ENCODE measurements around the gene TTLL3.

The TTLL3 gene

DNA sequence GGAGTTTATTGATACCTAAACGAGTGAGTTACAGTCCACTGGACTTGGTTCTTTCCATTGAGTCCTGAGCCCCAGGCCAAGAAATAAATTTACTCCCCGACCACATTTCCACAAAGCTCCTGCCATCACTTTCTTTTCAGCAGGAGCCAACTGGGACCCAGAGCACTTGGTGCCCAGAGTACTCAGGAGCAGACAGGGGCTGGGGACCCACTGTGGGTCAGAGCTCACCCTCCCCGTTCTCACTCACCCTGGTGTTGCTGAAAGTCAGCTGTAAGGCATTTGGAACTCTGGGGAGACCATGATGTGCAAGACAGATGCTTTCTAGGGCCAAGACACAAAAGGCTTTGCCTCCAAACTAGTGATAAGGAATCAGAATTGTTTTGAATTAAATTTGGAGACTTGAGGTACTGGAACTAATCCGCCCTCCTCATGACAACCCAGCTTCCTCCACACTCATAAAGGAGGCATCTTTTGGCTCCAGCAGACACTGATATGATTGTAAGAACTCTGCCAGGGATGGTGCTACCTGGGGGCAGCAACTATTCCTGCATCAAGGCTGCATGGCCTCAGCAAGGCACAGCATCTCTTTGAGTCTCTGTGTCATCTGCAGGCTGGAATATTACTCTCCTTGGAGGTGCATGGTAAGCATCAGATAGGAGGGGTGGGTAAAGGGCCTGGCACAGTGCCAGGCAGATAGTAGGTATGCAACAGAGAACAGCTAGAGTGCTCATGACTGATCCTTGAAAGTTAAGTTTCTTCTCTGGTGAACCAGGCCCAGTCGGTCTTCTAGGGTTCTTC, 33.0 kb upstream of the TTLL3 start:
- no peak overlapping the region for H3K4me3 ChIP-seq (ENCODE audit: low read length)
- peaks cover 20% of the 10 kb centered on the region for H3K36me3 ChIP-seq (ENCODE audit: insufficient read depth, low read length)
- H3K9me3 ChIP-seq (ENCODE audit: low read length): no peaks in the 10 kb centered on the region
- H2AFZ ChIP-seq (ENCODE audit: low read depth, low read length): no peak overlapping the region
- H3K4me1 ChIP-seq (ENCODE audit: insufficient read depth, low read length): no peaks in the 10 kb centered on the region
- H3K27me3 ChIP-seq (ENCODE audit: insufficient read depth, low read length): no peaks in the 10 kb centered on the region

GRCh38 chr3:9777694-9778021, 32.4 kb upstream of the TTLL3 start:
- peaks cover 25% of the 10 kb centered on the region for H3K36me3 ChIP-seq (ENCODE audit: insufficient read depth, low read length)
- H2AFZ ChIP-seq (ENCODE audit: low read depth, low read length): no peak overlapping the region
- no peaks in the 10 kb centered on the region for H3K27me3 ChIP-seq (ENCODE audit: insufficient read depth, low read length)
- H3K9me3 ChIP-seq (ENCODE audit: low read length): no peaks in the 10 kb centered on the region
- H3K4me3 ChIP-seq (ENCODE audit: low read length): no peak overlapping the region
- H3K4me1 ChIP-seq (ENCODE audit: insufficient read depth, low read length): no peaks in the 10 kb centered on the region

DNA sequence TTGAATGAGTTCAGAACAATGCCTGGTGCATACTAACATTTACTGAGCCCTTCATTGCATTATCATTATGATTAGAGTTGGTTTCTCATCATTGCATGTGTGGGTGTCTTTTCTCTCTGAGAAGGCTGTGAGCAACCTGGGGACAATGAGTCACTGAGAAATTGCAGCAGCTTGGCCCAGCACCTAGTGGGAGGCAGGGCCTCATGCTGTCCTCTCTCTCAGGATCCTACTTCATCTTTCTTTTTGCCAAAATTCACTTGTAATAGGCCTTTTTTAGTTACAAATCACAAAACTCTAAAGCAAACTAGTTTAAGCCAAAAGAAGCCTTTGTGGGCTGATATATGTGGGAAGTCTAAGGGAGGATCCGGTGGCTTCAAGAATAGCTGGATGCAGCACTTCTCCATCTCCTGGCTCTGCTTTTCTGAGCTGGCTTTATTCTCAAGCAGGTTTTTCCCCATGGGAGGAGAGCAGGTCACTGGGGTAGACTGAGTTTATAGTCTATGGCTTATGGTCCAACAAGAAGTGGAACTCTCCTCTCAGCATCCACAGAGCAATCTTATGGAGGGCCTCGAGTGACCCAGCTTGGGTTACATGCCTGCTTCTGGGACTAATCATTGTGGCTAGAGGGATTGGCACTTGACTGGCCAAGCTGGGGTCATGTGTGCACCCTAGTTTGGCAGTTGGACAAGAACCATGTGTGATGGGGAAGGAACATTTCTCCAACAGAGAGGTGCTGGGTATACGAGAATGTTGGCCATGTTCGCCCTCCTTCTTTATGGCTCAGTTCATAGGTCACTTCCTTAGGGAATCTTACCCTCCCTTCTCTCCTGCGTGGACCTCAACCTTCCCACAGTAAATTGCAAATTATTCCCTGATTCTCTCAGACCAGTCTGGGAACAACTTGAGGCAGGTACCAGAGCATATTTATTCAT, 31.7 kb upstream of the TTLL3 start:
- Histone ChIP-seq H3K4me3 (ENCODE audit: low read length) (no peak overlapping the region), H3K4me1 (ENCODE audit: insufficient read depth, low read length) (no peaks in the 10 kb centered on the region), H2AFZ (ENCODE audit: low read depth, low read length) (no peak overlapping the region), H3K36me3 (ENCODE audit: insufficient read depth, low read length) (peaks cover 31% of the 10 kb centered on the region), H3K27me3 (ENCODE audit: insufficient read depth, low read length) (no peaks in the 10 kb centered on the region), H3K9me3 (ENCODE audit: low read length) (no peaks in the 10 kb centered on the region)

DNA sequence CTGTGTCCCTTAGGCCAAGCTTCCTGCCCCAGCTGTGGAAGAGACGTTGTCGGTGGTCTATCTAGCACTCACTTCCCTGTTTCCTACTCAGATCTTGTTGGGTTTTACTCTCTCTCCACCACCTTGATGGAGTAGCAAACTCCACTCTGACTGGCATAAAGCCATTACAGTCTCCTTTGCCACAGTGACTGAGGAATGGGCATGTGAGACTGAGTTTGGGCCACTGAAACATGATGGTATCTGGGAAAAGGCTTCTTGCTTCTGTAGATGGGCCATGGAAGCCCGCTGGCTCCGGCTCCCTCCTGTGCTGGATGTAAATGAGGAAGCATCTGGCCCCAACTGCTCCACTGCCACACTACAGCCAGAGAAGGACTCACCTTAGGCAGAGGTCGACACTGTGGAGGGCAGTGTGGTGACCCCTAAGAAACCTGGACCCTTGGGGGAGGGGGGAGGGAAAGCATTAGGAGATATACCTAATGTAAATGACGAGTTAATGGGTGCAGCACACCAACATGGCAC, 30.9 kb upstream of the TTLL3 start:
- peaks cover 35% of the 10 kb centered on the region for H3K36me3 ChIP-seq (ENCODE audit: insufficient read depth, low read length)
- no peaks in the 10 kb centered on the region for H3K4me1 ChIP-seq (ENCODE audit: insufficient read depth, low read length)
- H3K27me3 ChIP-seq (ENCODE audit: insufficient read depth, low read length): no peaks in the 10 kb centered on the region
- no peaks in the 10 kb centered on the region for H3K9me3 ChIP-seq (ENCODE audit: low read length)
- H3K4me3 ChIP-seq (ENCODE audit: low read length): no peak overlapping the region
- no peak overlapping the region for H2AFZ ChIP-seq (ENCODE audit: low read depth, low read length)

DNA sequence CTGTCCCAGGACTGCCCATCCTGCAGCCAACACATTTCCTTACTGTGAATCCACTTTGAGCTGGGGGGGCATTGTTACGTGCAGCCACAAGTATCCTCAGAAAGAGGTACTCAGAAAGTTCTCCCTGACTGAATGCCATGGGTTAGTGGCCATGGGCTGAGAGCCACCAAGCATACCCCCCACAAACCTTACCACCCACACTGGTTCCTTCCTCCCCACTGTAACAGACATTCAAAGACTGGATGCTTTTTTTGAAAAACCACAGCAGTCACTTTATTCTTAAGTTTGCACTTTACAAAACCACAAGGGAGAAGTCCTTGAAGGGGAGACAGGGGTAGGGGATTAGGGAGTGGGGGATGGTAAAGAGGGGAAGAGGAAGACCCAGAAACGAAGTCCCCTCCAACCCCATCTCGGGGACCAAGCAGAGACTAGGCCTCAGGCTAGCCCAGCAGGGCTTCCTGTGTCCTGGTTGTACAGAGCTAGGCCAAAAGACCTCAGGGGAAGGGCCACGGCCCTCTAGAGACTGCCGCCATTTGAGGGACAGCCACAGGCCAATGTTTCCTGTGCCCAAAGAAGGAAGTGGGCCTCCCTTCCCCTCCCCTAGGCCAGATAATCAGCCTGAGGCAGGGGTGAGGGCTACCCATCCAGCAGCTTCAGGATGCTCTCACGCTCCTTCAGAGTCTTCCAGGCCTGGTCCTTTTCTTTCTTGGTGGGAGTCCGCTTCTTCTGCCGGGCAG, 30.2 kb upstream of the TTLL3 start:
- no peak overlapping the region for H3K4me3 ChIP-seq (ENCODE audit: low read length)
- no peaks in the 10 kb centered on the region for H3K9me3 ChIP-seq (ENCODE audit: low read length)
- H3K36me3 ChIP-seq (ENCODE audit: insufficient read depth, low read length): peaks cover 36% of the 10 kb centered on the region
- H3K27me3 ChIP-seq (ENCODE audit: insufficient read depth, low read length): no peaks in the 10 kb centered on the region
- H2AFZ ChIP-seq (ENCODE audit: low read depth, low read length): no peak overlapping the region
- H3K4me1 ChIP-seq (ENCODE audit: insufficient read depth, low read length): no peaks in the 10 kb centered on the region

DNA sequence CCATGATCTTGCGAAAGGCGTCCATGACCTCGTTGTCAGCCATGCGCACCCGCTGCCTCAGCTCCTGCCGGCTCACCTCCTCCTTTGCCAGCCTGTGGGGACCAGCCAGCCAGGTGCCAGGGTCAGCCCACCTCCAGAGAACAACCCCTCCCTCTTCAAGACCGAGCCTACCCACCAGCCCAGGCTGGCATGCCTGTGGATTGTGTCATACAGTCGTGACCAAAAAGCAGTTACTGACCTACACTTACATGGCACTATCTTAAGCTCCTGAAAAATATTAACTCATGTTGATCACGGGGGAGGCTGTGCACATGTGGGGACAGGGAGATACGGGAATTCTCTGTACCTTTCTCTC, 29.6 kb upstream of the TTLL3 start:
- H3K9me3 ChIP-seq (ENCODE audit: low read length): no peaks in the 10 kb centered on the region
- peaks cover 41% of the 10 kb centered on the region for H3K36me3 ChIP-seq (ENCODE audit: insufficient read depth, low read length)
- no peaks in the 10 kb centered on the region for H3K27me3 ChIP-seq (ENCODE audit: insufficient read depth, low read length)
- H3K4me1 ChIP-seq (ENCODE audit: insufficient read depth, low read length): no peaks in the 10 kb centered on the region
- no peak overlapping the region for H2AFZ ChIP-seq (ENCODE audit: low read depth, low read length)
- H3K4me3 ChIP-seq (ENCODE audit: low read length): no peak overlapping the region

DNA sequence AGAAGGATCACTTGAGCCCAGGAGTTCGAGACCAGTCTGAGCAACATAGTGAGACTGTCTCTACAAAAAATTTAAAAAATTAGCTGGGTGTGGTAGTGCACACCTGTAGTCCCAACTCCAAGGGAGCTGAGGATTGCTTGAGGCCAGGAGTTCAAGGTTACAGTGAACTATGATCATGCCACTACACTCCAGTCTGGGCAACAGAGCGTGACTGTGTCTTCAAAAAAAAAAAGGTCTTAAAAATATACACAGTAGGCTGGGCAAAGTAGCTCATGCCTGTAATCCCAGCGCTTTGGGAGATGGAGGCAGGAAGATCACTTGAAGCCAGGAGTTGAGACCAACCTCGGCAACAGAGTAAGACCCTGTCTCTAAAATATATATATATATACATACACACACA, 29.2 kb upstream of the TTLL3 start:
- peaks cover 44% of the 10 kb centered on the region for H3K36me3 ChIP-seq (ENCODE audit: insufficient read depth, low read length)
- H3K4me3 ChIP-seq (ENCODE audit: low read length): no peak overlapping the region
- no peak overlapping the region for H2AFZ ChIP-seq (ENCODE audit: low read depth, low read length)
- H3K9me3 ChIP-seq (ENCODE audit: low read length): no peaks in the 10 kb centered on the region
- no peaks in the 10 kb centered on the region for H3K27me3 ChIP-seq (ENCODE audit: insufficient read depth, low read length)
- H3K4me1 ChIP-seq (ENCODE audit: insufficient read depth, low read length): no peaks in the 10 kb centered on the region

DNA sequence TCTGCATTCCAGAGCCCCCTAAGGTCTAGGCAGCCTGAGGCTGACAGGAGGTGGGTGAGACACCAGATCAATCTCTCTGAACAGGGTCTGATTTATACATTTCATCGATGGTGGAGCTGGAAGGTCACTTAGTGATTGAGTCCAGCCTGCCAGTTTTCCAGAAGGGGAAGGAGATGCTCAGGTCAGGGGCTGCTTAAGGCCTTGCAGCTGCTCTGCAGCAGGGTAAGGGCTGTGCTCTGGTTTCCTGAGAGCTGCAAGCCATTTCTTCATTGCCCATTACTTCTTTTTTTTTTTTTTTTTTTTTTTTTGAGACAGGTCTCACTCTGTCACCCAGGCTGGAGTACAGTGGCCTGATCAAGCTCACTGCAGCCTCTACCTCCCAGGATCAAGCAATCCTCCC, 28.5 kb upstream of the TTLL3 start:
- no peaks in the 10 kb centered on the region for H3K4me1 ChIP-seq (ENCODE audit: insufficient read depth, low read length)
- H2AFZ ChIP-seq (ENCODE audit: low read depth, low read length): no peak overlapping the region
- H3K36me3 ChIP-seq (ENCODE audit: insufficient read depth, low read length): peaks cover 49% of the 10 kb centered on the region
- no peaks in the 10 kb centered on the region for H3K27me3 ChIP-seq (ENCODE audit: insufficient read depth, low read length)
- no peaks in the 10 kb centered on the region for H3K9me3 ChIP-seq (ENCODE audit: low read length)
- H3K4me3 ChIP-seq (ENCODE audit: low read length): no peak overlapping the region

DNA sequence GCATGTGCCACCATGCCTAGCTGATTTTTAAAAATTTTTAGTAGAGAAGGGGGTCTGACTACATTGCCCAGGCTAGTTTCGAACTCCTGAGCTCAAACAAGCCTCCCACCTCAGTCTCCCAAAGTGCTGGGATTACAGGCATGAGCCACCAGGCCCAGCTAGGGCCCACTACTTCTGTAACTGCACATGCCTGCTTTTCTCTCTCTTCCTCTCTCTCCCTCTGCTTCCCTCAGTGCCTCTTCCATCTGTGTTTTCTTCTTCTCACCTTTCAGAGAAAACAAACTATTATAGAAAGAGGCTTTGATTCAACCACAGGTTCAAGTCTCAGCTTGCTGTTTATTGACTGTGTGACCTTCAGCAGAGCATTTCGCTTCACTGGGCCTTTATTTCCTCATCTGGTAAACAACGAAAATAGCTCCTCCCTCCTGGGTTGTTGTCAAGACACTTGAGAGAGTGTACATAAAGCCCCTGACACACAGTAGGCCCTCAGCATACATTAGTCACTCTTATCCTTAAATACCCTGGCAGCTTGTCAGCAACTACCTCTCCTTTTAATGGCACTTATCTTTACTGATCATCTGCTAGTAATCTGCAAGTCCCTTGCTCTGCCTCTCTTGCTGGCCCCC, 28.0 kb upstream of the TTLL3 start:
- H3K36me3 ChIP-seq (ENCODE audit: insufficient read depth, low read length): peaks cover 55% of the 10 kb centered on the region

GRCh38 chr3:9782770-9783169, 27.3 kb upstream of the TTLL3 start:
- Histone ChIP-seq H3K4me3 (ENCODE audit: low read length) (no peak overlapping the region), H3K36me3 (ENCODE audit: insufficient read depth, low read length) (peaks cover 61% of the 10 kb centered on the region), H3K4me1 (ENCODE audit: insufficient read depth, low read length) (no peaks in the 10 kb centered on the region), H2AFZ (ENCODE audit: low read depth, low read length) (no peak overlapping the region), H3K9me3 (ENCODE audit: low read length) (no peaks in the 10 kb centered on the region), H3K27me3 (ENCODE audit: insufficient read depth, low read length) (no peaks in the 10 kb centered on the region)

More for the DNA sequence above, 28.0 kb upstream of the TTLL3 start:
- Histone ChIP-seq H3K9me3 (ENCODE audit: low read length) (no peaks in the 10 kb centered on the region), H2AFZ (ENCODE audit: low read depth, low read length) (no peak overlapping the region), H3K27me3 (ENCODE audit: insufficient read depth, low read length) (no peaks in the 10 kb centered on the region), H3K4me1 (ENCODE audit: insufficient read depth, low read length) (no peaks in the 10 kb centered on the region), H3K4me3 (ENCODE audit: low read length) (no peak overlapping the region)

GRCh38 chr3:9783954-9784353, 26.1 kb upstream of the TTLL3 start:
- Histone ChIP-seq H3K4me1 (ENCODE audit: insufficient read depth, low read length) (no peaks in the 10 kb centered on the region), H3K27me3 (ENCODE audit: insufficient read depth, low read length) (no peaks in the 10 kb centered on the region), H3K36me3 (ENCODE audit: insufficient read depth, low read length) (peaks cover 63% of the 10 kb centered on the region), H2AFZ (ENCODE audit: low read depth, low read length) (no peak overlapping the region), H3K9me3 (ENCODE audit: low read length) (no peaks in the 10 kb centered on the region), H3K4me3 (ENCODE audit: low read length) (no peak overlapping the region)

DNA sequence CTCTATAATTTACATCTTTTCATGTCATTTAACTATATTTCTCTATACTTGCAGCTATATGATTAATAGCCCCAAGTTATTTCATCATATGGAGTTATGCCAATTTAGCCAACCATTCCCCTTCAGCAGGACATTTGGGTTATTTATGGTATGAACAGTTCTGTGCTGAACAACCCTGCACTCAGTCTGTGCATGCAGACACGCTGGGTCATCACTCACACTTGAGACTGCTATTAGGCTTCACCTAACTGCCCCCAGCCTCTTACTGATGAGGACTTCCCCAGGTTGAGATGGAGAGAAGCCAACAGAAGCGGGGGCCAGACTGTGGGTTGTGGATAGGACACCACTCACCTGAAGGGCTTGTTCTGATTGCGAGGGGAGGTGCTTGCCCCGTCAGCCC, 25.1 kb upstream of the TTLL3 start:
- Histone ChIP-seq H3K9me3 (ENCODE audit: low read length) (no peaks in the 10 kb centered on the region), H3K36me3 (ENCODE audit: insufficient read depth, low read length) (peaks cover 71% of the 10 kb centered on the region), H3K4me1 (ENCODE audit: insufficient read depth, low read length) (no peaks in the 10 kb centered on the region), H2AFZ (ENCODE audit: low read depth, low read length) (no peak overlapping the region), H3K4me3 (ENCODE audit: low read length) (no peak overlapping the region), H3K27me3 (ENCODE audit: insufficient read depth, low read length) (no peaks in the 10 kb centered on the region)

Data from neuron (in vitro differentiated cells).